ENCODE data around the gene EPX.

DNA sequence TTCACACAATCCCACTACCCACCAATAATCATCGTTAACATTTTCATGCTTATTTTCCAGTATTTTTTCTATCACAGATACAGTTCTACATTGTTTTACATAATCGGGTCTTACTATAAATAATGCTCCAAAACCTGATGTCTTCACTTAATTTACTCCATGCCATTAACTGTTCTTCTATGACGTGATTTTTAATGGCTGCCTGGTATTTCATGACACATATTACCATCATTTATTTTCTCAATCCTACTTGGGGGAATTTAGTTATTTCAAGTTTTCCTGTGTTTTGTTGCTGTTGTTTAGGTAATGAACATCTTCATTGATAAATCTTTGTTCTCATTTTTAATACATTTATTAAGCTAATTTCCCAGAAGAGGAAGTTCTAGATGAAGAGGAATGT, 60.6 kb downstream of the EPX start:
- TF ChIP-seq CTCF (IDR thresholded peaks at IDR 0.05; ENCODE audit: low read depth, low read length), result no peak
- no peak for TF ChIP-seq POLR2A (IDR thresholded peaks at IDR 0.05; ENCODE audit: extremely low read depth, insufficient read length)
- no peak for TF ChIP-seq MAX (IDR thresholded peaks at IDR 0.05; ENCODE audit: low read depth, low read length)
